T-helper 2 cell treated with Interferon-gamma antibody and Interleukin-4, amounts not matched to agents 5 μg/mL and 100 μg/mL, for 36 hours (primary cell): ENCODE results near the gene PHYHIPL.

Experiments used
- DNase-seq: peaks from one replicate; pipeline ENCODE4 v3.0.0; 2021; ENCODE audit warnings: low spot score
- H3K27ac Mint-ChIP-seq: one replicate; pipeline ENCODE4 v1.8.0; 2021; ENCODE audit warnings: mild to moderate bottlenecking, mixed read lengths
- H3K27me3 Mint-ChIP-seq: one replicate; pipeline ENCODE4 v1.8.0; 2021; ENCODE audit warnings: low read depth, mixed read lengths
- H3K36me3 Mint-ChIP-seq: one replicate; pipeline ENCODE4 v1.8.0; 2021; ENCODE audit warnings: low read depth, mixed read lengths
- H3K4me1 Mint-ChIP-seq: one replicate; pipeline ENCODE4 v1.8.0; 2021; ENCODE audit warnings: low read depth, mixed read lengths
- H3K4me3 Mint-ChIP-seq: one replicate; pipeline ENCODE4 v1.8.0; 2022; ENCODE audit warnings: mild to moderate bottlenecking, moderate library complexity, mixed read lengths
- H3K9me3 Mint-ChIP-seq: one replicate; pipeline ENCODE4 v1.8.0; 2021; ENCODE audit warnings: mixed read lengths

Gene PHYHIPL

GRCh38 chr10:59173414-59173813 is 3.0 kb upstream of the PHYHIPL start:
- Mint-ChIP-seq H3K4me1 (peaks cover 2% of the 10 kb centered on the region), H3K9me3 (no peaks in the 10 kb centered on the region), H3K4me3 (no peak overlapping the region), H3K27me3 (peaks cover 14% of the 10 kb centered on the region), H3K27ac (no peak overlapping the region), H3K36me3 (no peaks in the 10 kb centered on the region)
- no peak for DNase-seq

- Mint-ChIP-seq H3K4me3 (no peak overlapping the region), H3K27ac (no peak overlapping the region), H3K9me3 (no peaks in the 10 kb centered on the region), H3K4me1 (peaks cover 2% of the 10 kb centered on the region), H3K36me3 (no peaks in the 10 kb centered on the region), H3K27me3 (peaks cover 17% of the 10 kb centered on the region)
- no peak for DNase-seq
These were observed 754 bp upstream of the PHYHIPL start for GRCh38 chr10:59175538-59176240.

GRCh38 chr10:59177031-59177797 is 771 bp downstream of the PHYHIPL start:
- Mint-ChIP-seq H3K4me3 (peak overlapping the region; percentile 44), H3K36me3 (no peaks in the 10 kb centered on the region), H3K4me1 (peaks cover 2% of the 10 kb centered on the region), H3K27me3 (peaks cover 17% of the 10 kb centered on the region), H3K27ac (no peak overlapping the region), H3K9me3 (no peaks in the 10 kb centered on the region)
- DNase-seq: no peak

GRCh38 chr10:59177836-59178235 is 1.4 kb downstream of the PHYHIPL start:
- Mint-ChIP-seq H3K27me3 (peaks cover 17% of the 10 kb centered on the region), H3K9me3 (no peaks in the 10 kb centered on the region), H3K4me3 (no peak overlapping the region), H3K27ac (no peak overlapping the region), H3K36me3 (no peaks in the 10 kb centered on the region), H3K4me1 (peaks cover 2% of the 10 kb centered on the region)
- no peak for DNase-seq

GRCh38 chr10:59179068-59179467 is 2.6 kb downstream of the PHYHIPL start:
- DNase-seq: no peak
- Mint-ChIP-seq H3K9me3 (no peaks in the 10 kb centered on the region), H3K4me3 (no peak overlapping the region), H3K4me1 (peaks cover 2% of the 10 kb centered on the region), H3K27me3 (peaks cover 17% of the 10 kb centered on the region), H3K27ac (no peak overlapping the region), H3K36me3 (no peaks in the 10 kb centered on the region)

GRCh38 chr10:59180689-59181270 is 4.3 kb downstream of the PHYHIPL start:
- Mint-ChIP-seq H3K36me3 (no peaks in the 10 kb centered on the region), H3K27ac (no peak overlapping the region), H3K4me1 (peaks cover 2% of the 10 kb centered on the region), H3K9me3 (no peaks in the 10 kb centered on the region), H3K27me3 (peaks cover 14% of the 10 kb centered on the region), H3K4me3 (no peak overlapping the region)
- no peak for DNase-seq

GRCh38 chr10:59181668-59182067 is 5.2 kb downstream of the PHYHIPL start:
- H3K27me3 Mint-ChIP-seq: peaks cover 11% of the 10 kb centered on the region
- H3K36me3 Mint-ChIP-seq: no peaks in the 10 kb centered on the region
- DNase-seq: no peak
- no peak overlapping the region for H3K27ac Mint-ChIP-seq
- H3K4me3 Mint-ChIP-seq: no peak overlapping the region
- no peaks in the 10 kb centered on the region for H3K9me3 Mint-ChIP-seq
- H3K4me1 Mint-ChIP-seq: peaks cover 2% of the 10 kb centered on the region

- Mint-ChIP-seq H3K4me3 (no peak overlapping the region), H3K9me3 (no peaks in the 10 kb centered on the region), H3K36me3 (no peaks in the 10 kb centered on the region), H3K4me1 (no peaks in the 10 kb centered on the region), H3K27me3 (no peaks in the 10 kb centered on the region), H3K27ac (no peak overlapping the region)
- DNase-seq: no peak
These were observed 13.9 kb downstream of the PHYHIPL start for GRCh38 chr10:59190332-59190731.

GRCh38 chr10:59206204-59206720 is 29.8 kb downstream of the PHYHIPL start:
- Mint-ChIP-seq H3K36me3 (no peaks in the 10 kb centered on the region), H3K27me3 (no peaks in the 10 kb centered on the region), H3K27ac (no peak overlapping the region), H3K4me1 (no peaks in the 10 kb centered on the region), H3K4me3 (no peak overlapping the region), H3K9me3 (no peaks in the 10 kb centered on the region)
- DNase-seq: no peak

- H3K4me3 Mint-ChIP-seq: no peak overlapping the region
- H3K27me3 Mint-ChIP-seq: no peaks in the 10 kb centered on the region
- H3K9me3 Mint-ChIP-seq: no peaks in the 10 kb centered on the region
- no peak overlapping the region for H3K27ac Mint-ChIP-seq
- no peak for DNase-seq
- H3K36me3 Mint-ChIP-seq: no peaks in the 10 kb centered on the region
- no peaks in the 10 kb centered on the region for H3K4me1 Mint-ChIP-seq
These were observed 35.9 kb downstream of the PHYHIPL start for GRCh38 chr10:59212301-59212798.

- Mint-ChIP-seq H3K27ac (no peak overlapping the region), H3K27me3 (no peaks in the 10 kb centered on the region), H3K9me3 (no peaks in the 10 kb centered on the region), H3K36me3 (no peaks in the 10 kb centered on the region), H3K4me3 (no peak overlapping the region), H3K4me1 (no peaks in the 10 kb centered on the region)
- DNase-seq: no peak
These were observed 37.7 kb downstream of the PHYHIPL start for GRCh38 chr10:59214160-59214559.

- Mint-ChIP-seq H3K36me3 (no peaks in the 10 kb centered on the region), H3K27ac (no peak overlapping the region), H3K27me3 (no peaks in the 10 kb centered on the region), H3K4me3 (no peak overlapping the region), H3K9me3 (no peaks in the 10 kb centered on the region), H3K4me1 (no peaks in the 10 kb centered on the region)
- DNase-seq: no peak
These were observed 39.9 kb downstream of the PHYHIPL start for GRCh38 chr10:59216178-59216869.

- H3K9me3 Mint-ChIP-seq: no peaks in the 10 kb centered on the region
- H3K27ac Mint-ChIP-seq: no peak overlapping the region
- no peaks in the 10 kb centered on the region for H3K36me3 Mint-ChIP-seq
- no peak overlapping the region for H3K4me3 Mint-ChIP-seq
- H3K4me1 Mint-ChIP-seq: no peaks in the 10 kb centered on the region
- DNase-seq: no peak
- no peaks in the 10 kb centered on the region for H3K27me3 Mint-ChIP-seq
These were observed 46.3 kb downstream of the PHYHIPL start for GRCh38 chr10:59222788-59223187.
